Measurements from ENCODE around the gene PLA2G5. TPM values are rescaled to one million over a fixed set of nuclear protein-coding genes. Genes with fewer than 3 reads are reported as not detected.

Gene PLA2G5
- total RNA-seq, 4 donors from 2014 or later, result 17.7 to 46.2 (median 28.4) TPM

DNA sequence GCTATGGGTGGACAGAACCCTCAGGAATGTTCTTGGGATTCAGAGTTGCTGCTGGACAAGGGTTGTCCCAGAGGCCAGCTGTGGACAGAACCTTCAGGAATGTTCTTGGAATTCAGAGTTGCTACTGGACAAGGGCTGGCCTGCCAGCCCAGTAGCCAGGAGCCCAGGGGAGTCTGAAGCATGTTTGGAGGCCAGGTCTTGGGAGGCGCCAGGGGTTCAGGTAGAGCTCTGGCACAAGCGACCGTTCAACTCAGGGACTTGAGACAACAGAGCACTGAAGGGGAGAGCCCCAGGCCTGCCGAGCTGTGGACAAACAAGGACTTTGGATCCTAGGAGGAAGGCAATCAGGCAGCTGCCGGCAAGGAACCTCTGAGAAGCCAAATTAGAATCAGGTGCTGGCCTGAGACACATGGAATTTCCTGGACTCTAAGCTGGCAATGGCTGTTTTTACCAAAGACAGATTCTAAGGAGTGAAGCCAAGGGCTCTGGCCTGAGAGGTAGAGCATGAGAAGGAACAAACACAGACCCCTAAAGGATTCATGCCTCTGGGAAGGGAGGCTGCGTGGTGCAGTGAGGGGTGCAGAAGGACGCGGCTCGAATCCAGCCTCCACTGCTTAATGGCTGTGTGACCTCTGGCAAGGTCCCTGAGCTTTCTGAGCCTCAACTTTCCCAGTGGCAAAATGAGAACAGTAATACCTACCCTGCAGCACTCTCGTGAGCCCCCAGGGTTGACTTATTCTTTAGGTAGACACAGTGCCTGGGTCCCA is 13.4 kb downstream of the PLA2G5 start:
- intact Hi-C loops (cut with DNase I), result no loop called here
- 83% methylated on average over 6 of the region's 10 CpGs for WGBS
- peaks cover 0 to 29% (median 7%) of the 10 kb centered on the region in 4 donors for H3K36me3 ChIP-seq
- no peak for DNase-seq (ENCODE audit: extremely low spot score)
- peak overlapping the region in 1 of 4 donors; percentile 5 for H3K27ac ChIP-seq (replicated peaks in 1 of 4)
- no peak overlapping the region for H3K4me3 ChIP-seq
- H3K4me1 ChIP-seq, result peaks cover 15 to 25% (median 22%) of the 10 kb centered on the region in 4 donors
- H3K9me3 ChIP-seq, result no peaks in the 10 kb centered on the region
- no peak for TF ChIP-seq POLR2A (IDR thresholded peaks at IDR 0.05; ENCODE audit: low read depth)
- TF ChIP-seq POLR2AphosphoS5 (IDR thresholded peaks at IDR 0.05), result no peak
- no peak for TF ChIP-seq EP300 (IDR thresholded peaks at IDR 0.05)
- TF ChIP-seq, protein P1, sequence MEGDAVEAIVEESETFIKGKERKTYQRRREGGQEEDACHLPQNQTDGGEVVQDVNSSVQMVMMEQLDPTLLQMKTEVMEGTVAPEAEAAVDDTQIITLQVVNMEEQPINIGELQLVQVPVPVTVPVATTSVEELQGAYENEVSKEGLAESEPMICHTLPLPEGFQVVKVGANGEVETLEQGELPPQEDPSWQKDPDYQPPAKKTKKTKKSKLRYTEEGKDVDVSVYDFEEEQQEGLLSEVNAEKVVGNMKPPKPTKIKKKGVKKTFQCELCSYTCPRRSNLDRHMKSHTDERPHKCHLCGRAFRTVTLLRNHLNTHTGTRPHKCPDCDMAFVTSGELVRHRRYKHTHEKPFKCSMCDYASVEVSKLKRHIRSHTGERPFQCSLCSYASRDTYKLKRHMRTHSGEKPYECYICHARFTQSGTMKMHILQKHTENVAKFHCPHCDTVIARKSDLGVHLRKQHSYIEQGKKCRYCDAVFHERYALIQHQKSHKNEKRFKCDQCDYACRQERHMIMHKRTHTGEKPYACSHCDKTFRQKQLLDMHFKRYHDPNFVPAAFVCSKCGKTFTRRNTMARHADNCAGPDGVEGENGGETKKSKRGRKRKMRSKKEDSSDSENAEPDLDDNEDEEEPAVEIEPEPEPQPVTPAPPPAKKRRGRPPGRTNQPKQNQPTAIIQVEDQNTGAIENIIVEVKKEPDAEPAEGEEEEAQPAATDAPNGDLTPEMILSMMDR (IDR thresholded peaks at IDR 0.05), result no peak
- H3K27me3 ChIP-seq, result no peaks in the 10 kb centered on the region

DNA sequence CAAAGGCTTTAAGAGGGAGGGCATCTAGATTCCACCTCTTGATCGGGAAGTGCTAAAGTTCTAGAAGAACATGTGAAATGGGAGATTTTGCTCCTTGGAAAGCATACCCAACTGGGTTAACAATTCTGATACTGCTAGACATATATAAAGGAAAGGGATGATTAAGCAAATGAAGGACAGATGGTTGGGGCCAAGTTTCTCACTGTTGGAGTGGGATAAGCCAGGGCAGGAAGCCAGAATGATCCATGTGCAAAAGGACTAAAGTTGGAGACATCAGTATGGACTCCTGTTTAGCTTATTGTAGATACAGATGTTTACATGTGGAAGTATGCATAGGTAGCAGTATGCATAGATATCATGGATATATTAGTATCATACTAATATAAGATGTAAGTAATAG is 16.8 kb downstream of the PLA2G5 start:
- WGBS, result 90% methylated on average over 1 of the region's 1 CpG
- Histone ChIP-seq H3K27ac (replicated peaks in 1 of 4) (no peak overlapping the region), H3K27me3 (no peaks in the 10 kb centered on the region), H3K4me1 (peaks cover 9 to 15% (median 13%) of the 10 kb centered on the region in 4 donors), H3K4me3 (no peak overlapping the region), H3K9me3 (no peaks in the 10 kb centered on the region), H3K36me3 (peaks cover 0 to 59% (median 22%) of the 10 kb centered on the region in 4 donors)
- intact Hi-C loops (cut with DNase I), result no loop called here
- no peak for DNase-seq (ENCODE audit: extremely low spot score)
- TF ChIP-seq, protein P1 (IDR thresholded peaks at IDR 0.05), result no peak
- TF ChIP-seq POLR2AphosphoS5 (IDR thresholded peaks at IDR 0.05) (no peak), POLR2A (IDR thresholded peaks at IDR 0.05; ENCODE audit: low read depth) (no peak), EP300 (IDR thresholded peaks at IDR 0.05) (no peak)

DNA sequence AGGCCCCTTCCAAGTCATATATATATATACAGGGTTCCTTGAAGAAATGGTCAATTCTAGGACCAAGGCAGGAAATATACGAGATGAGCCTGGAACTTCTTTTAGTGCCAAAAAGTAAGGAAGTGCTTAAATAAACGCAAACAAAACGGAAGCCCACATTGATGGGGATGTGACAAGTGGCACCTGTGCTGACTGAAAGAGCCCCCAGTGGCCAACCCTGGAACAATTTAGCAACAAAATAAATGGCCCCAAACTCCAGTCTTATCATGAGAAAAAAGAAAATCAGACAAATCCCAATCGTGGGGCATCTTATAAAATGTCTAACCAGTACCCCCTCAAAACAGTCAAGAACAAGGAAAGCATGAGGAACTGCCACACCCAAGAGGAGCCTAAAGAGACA is 17.7 kb downstream of the PLA2G5 start:
- Histone ChIP-seq H3K27me3 (no peaks in the 10 kb centered on the region), H3K36me3 (peaks cover 0 to 62% (median 22%) of the 10 kb centered on the region in 4 donors), H3K4me1 (peaks cover 9 to 10% (median 10%) of the 10 kb centered on the region in 4 donors), H3K27ac (replicated peaks in 1 of 4) (no peak overlapping the region), H3K4me3 (no peak overlapping the region), H3K9me3 (no peaks in the 10 kb centered on the region)
- DNase-seq (ENCODE audit: extremely low spot score), result no peak
- WGBS, result 48% methylated on average over 4 of the region's 4 CpGs
- intact Hi-C loops (cut with DNase I), result no loop called here
- TF ChIP-seq, protein P1 (IDR thresholded peaks at IDR 0.05), result no peak
- TF ChIP-seq POLR2A (IDR thresholded peaks at IDR 0.05; ENCODE audit: low read depth), result no peak
- TF ChIP-seq POLR2AphosphoS5 (IDR thresholded peaks at IDR 0.05), result no peak
- no peak for TF ChIP-seq EP300 (IDR thresholded peaks at IDR 0.05)

DNA sequence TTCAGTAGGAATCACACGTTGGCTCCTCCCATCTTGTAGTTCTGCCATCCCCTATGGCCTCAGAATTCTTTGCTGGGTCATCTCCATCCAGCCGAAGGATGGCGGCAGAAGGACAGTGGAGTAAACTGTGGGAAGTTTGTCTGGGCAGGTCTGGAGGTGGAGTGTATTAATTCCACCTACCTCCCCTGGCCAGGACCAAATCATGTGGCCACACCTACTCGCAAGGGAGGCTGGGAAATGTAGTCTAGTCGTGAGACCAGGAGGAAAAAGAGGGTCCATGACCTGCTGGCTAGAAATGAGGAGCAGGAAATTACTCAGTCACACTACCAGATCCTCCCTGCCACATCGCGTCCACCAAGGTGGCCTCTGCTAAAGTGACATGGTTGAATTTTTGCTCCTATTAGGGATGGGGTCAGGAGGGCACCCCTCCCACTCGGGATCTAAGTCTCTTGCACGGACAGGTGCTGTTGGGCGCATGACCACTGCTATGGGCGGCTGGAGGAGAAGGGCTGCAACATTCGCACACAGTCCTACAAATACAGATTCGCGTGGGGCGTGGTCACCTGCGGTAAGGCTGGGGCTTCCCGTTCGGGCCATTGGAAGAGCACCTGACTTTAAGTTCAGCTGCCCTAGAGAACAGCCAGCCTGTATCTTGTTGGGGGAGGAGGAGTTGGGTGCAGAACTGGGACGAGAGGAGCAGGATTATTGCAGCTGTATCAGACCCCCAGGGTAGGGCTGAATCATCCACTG is 19.5 kb downstream of the PLA2G5 start:
- peaks cover 0 to 62% (median 22%) of the 10 kb centered on the region in 4 donors for H3K36me3 ChIP-seq
- intact Hi-C loops (cut with DNase I), result no loop called here
- H3K4me1 ChIP-seq, result peaks cover 0 to 5% (median 4%) of the 10 kb centered on the region in 4 donors
- no peak overlapping the region for H3K27ac ChIP-seq (replicated peaks in 1 of 4)
- H3K9me3 ChIP-seq, result no peaks in the 10 kb centered on the region
- H3K27me3 ChIP-seq, result no peaks in the 10 kb centered on the region
- TF ChIP-seq, protein P1 (IDR thresholded peaks at IDR 0.05), result no peak
- TF ChIP-seq EP300 (IDR thresholded peaks at IDR 0.05) (no peak), POLR2AphosphoS5 (IDR thresholded peaks at IDR 0.05) (no peak), POLR2A (IDR thresholded peaks at IDR 0.05; ENCODE audit: low read depth) (no peak)
- 81% methylated on average over 19 of the region's 19 CpGs for WGBS
- H3K4me3 ChIP-seq, result no peak overlapping the region
- no peak for DNase-seq (ENCODE audit: extremely low spot score)
